H1 (cell line): ENCODE data around the gene CNOT8. TPM values are rescaled to one million over a fixed set of nuclear protein-coding genes. Genes with fewer than 3 reads are reported as not detected.

Experiments used
- CEBPB ChIP-seq: IDR thresholded peaks from 2 replicates; pipeline ENCODE4 v1.6.1; 2012; ENCODE audit warnings: low read depth, low read length
- CHD1 ChIP-seq: IDR thresholded peaks from 2 replicates; pipeline ENCODE4 v1.6.1; 2012; ENCODE audit warnings: low read depth, low read length, improper control_type of control experiment
- CREB1 ChIP-seq: IDR thresholded peaks from 2 replicates; pipeline ENCODE4 v1.6.1; 2012; ENCODE audit warnings: inconsistent platforms
- E2F6 ChIP-seq: IDR thresholded peaks from 2 replicates; pipeline ENCODE4 v1.6.1; 2012; ENCODE audit warnings: inconsistent platforms
- KDM5A ChIP-seq: fragments of 200-600 bp; IDR thresholded peaks from 2 replicates; pipeline ENCODE4 v1.7.1; 2012; ENCODE audit warnings: mild to moderate bottlenecking, low read length, inconsistent platforms, mixed read lengths
- NANOG ChIP-seq: IDR thresholded peaks from 2 replicates; pipeline ENCODE4 v1.6.1; 2011; ENCODE audit warnings: low read length, low read depth, mild to moderate bottlenecking, inconsistent platforms; ENCODE audit not compliant: insufficient read depth, poor library complexity, severe bottlenecking
- RBBP5 ChIP-seq: IDR thresholded peaks from 2 replicates; pipeline ENCODE4 v1.7.1; 2012; ENCODE audit warnings: low read depth, mild to moderate bottlenecking, inconsistent platforms, low read length, moderate library complexity, borderline replicate concordance
- RNF2 ChIP-seq: fragments of 200-900, 300-1000 bp; sonication (generic); IDR thresholded peaks from 2 replicates; pipeline ENCODE4 v1.7.1; 2016; ENCODE audit warnings: borderline replicate concordance, low read depth, mild to moderate bottlenecking, antibody characterized with exemption, low read length; ENCODE audit not compliant: poor library complexity, severe bottlenecking; ENCODE audit errors: missing control alignments
- SIX5 ChIP-seq: IDR thresholded peaks from 2 replicates; pipeline ENCODE4 v1.6.1; 2011; ENCODE audit warnings: mild to moderate bottlenecking, low read depth, low read length
- SRF ChIP-seq: IDR thresholded peaks from 2 replicates; pipeline ENCODE4 v1.6.1; 2011; ENCODE audit warnings: mild to moderate bottlenecking, low read depth, low read length, moderate library complexity
- polyA plus RNA-seq, 7 experiments: library from polyadenylated mRNA; depleted of rRNA in 3 of 7; stranded (reverse) in 5 of 7; unstranded in 2 of 7; fragments of >200 nt in 5 of 7; fragments of 200-250 nt in 2 of 7; gene quantifications; 1 replicate in 5 of 7; 2 replicates in 1 of 7; 4 replicates in 1 of 7; pipeline versions ENCODE4 v1.2.1 to v1.2.3, GENCODE V29; 2011 to 2013; ENCODE audit warnings: missing spikeins in 2 of 7, mixed read lengths in 2 of 7
- total RNA-seq: library from RNA; stranded (reverse); fragmentation: NEBNext Ultra II Directional; extraction: Animal tissue kit (Norgen Biotek cat#: 25700); gene quantifications from 2 replicates; pipeline ENCODE4 v1.2.1, GENCODE V29; 2021
- TF ChIP-seq, protein P1 (sequence below): fragments of 300-600 bp; sonication (generic); IDR thresholded peaks from 2 replicates; pipeline ENCODE4 v1.7.1; 2012; ENCODE audit warnings: low read length, moderate library complexity, mild to moderate bottlenecking, inconsistent platforms; ENCODE audit not compliant: insufficient replicate concordance

The CNOT8 gene
- total and polyA plus RNA-seq, 2 of the 8 experiments (the other 6 are each of a cell fraction or from before 2014, with no cell fraction given) = 36.4 to 62.9 TPM

- TF ChIP-seq, protein P1, sequence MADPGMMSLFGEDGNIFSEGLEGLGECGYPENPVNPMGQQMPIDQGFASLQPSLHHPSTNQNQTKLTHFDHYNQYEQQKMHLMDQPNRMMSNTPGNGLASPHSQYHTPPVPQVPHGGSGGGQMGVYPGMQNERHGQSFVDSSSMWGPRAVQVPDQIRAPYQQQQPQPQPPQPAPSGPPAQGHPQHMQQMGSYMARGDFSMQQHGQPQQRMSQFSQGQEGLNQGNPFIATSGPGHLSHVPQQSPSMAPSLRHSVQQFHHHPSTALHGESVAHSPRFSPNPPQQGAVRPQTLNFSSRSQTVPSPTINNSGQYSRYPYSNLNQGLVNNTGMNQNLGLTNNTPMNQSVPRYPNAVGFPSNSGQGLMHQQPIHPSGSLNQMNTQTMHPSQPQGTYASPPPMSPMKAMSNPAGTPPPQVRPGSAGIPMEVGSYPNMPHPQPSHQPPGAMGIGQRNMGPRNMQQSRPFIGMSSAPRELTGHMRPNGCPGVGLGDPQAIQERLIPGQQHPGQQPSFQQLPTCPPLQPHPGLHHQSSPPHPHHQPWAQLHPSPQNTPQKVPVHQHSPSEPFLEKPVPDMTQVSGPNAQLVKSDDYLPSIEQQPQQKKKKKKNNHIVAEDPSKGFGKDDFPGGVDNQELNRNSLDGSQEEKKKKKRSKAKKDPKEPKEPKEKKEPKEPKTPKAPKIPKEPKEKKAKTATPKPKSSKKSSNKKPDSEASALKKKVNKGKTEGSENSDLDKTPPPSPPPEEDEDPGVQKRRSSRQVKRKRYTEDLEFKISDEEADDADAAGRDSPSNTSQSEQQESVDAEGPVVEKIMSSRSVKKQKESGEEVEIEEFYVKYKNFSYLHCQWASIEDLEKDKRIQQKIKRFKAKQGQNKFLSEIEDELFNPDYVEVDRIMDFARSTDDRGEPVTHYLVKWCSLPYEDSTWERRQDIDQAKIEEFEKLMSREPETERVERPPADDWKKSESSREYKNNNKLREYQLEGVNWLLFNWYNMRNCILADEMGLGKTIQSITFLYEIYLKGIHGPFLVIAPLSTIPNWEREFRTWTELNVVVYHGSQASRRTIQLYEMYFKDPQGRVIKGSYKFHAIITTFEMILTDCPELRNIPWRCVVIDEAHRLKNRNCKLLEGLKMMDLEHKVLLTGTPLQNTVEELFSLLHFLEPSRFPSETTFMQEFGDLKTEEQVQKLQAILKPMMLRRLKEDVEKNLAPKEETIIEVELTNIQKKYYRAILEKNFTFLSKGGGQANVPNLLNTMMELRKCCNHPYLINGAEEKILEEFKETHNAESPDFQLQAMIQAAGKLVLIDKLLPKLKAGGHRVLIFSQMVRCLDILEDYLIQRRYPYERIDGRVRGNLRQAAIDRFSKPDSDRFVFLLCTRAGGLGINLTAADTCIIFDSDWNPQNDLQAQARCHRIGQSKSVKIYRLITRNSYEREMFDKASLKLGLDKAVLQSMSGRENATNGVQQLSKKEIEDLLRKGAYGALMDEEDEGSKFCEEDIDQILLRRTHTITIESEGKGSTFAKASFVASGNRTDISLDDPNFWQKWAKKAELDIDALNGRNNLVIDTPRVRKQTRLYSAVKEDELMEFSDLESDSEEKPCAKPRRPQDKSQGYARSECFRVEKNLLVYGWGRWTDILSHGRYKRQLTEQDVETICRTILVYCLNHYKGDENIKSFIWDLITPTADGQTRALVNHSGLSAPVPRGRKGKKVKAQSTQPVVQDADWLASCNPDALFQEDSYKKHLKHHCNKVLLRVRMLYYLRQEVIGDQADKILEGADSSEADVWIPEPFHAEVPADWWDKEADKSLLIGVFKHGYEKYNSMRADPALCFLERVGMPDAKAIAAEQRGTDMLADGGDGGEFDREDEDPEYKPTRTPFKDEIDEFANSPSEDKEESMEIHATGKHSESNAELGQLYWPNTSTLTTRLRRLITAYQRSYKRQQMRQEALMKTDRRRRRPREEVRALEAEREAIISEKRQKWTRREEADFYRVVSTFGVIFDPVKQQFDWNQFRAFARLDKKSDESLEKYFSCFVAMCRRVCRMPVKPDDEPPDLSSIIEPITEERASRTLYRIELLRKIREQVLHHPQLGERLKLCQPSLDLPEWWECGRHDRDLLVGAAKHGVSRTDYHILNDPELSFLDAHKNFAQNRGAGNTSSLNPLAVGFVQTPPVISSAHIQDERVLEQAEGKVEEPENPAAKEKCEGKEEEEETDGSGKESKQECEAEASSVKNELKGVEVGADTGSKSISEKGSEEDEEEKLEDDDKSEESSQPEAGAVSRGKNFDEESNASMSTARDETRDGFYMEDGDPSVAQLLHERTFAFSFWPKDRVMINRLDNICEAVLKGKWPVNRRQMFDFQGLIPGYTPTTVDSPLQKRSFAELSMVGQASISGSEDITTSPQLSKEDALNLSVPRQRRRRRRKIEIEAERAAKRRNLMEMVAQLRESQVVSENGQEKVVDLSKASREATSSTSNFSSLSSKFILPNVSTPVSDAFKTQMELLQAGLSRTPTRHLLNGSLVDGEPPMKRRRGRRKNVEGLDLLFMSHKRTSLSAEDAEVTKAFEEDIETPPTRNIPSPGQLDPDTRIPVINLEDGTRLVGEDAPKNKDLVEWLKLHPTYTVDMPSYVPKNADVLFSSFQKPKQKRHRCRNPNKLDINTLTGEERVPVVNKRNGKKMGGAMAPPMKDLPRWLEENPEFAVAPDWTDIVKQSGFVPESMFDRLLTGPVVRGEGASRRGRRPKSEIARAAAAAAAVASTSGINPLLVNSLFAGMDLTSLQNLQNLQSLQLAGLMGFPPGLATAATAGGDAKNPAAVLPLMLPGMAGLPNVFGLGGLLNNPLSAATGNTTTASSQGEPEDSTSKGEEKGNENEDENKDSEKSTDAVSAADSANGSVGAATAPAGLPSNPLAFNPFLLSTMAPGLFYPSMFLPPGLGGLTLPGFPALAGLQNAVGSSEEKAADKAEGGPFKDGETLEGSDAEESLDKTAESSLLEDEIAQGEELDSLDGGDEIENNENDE = no peak
- TF ChIP-seq KDM5A (no peak), RBBP5 (no peak), CEBPB (no peak), SRF (no peak), RNF2 (no peak), NANOG (no peak), CREB1 (no peak), E2F6 (no peak), SIX5 (no peak), CHD1 (no peak)
These were observed 27.8 kb upstream of the CNOT8 start (continued) for GRCh38 chr5:154830596-154830995.
